Pancreas (tissue), 10 donors: ENCODE data around the gene FAM117A. TPM values are rescaled to one million over a fixed set of nuclear protein-coding genes. Genes with fewer than 3 reads are reported as not detected.
A peak's percentile ranks its signal among the peaks of the same experiment; 100 is the strongest.

ENCODE experiments used
- ATAC-seq, 4 donors: fragments of 200-7000 bp; cut with Tn5 transposase; one replicate each; pipeline versions ENCODE4 v1.8.0 to v1.9.1; 2020; ENCODE audit warnings: mild to moderate bottlenecking in 4 of 4, moderate library complexity in 4 of 4
- DNase-seq, 6 donors: peaks; one replicate each; pipeline ENCODE4 v3.0.0-alpha.2; 2020
- FAIRE-seq: peaks from 2 replicates; lab custom pipeline; 2012; peaks lifted over from hg19 to GRCh38; lab: Jason Lieb, UNC
- H3K27ac ChIP-seq, 4 donors: fragments of 200-600 bp; sonication (generic); 1 replicate in 3 of 4; 2 replicates in 1 of 4; pipeline versions ENCODE4 v1.5.0 to v1.8.0; 2020
- H3K27me3 ChIP-seq, 4 donors: fragments of 200-600 bp; one replicate each; pipeline ENCODE4 v1.8.0; 2021
- H3K36me3 ChIP-seq, 3 donors: fragments of 200-600 bp; sonication (generic) in 1 of 3; one replicate each; pipeline versions ENCODE4 v1.5.0 to v1.8.0; 2020 to 2021
- H3K4me1 ChIP-seq, 3 donors: fragments of 200-600 bp; one replicate each; pipeline ENCODE4 v1.8.0; 2021
- H3K4me3 ChIP-seq, 4 donors: fragments of 200-600 bp; sonication (generic) in 2 of 4; one replicate each; pipeline versions ENCODE4 v1.5.0 to v1.8.0; 2020 to 2021
- H3K9me3 ChIP-seq, 4 donors: fragments of 200-600 bp; one replicate each; pipeline ENCODE4 v1.8.0; 2021
- CTCF ChIP-seq, 4 donors: fragments of 200-600 bp; sonication (generic) in 3 of 4; IDR thresholded peaks; one replicate each; pipeline versions ENCODE4 v1.5.0 to v1.8.0; 2021; ENCODE audit warnings: antibody characterized with exemption in 4 of 4
- WGBS, 2 donors: extraction: QIAGEN DNeasy Blood & Tissue Kit; methylation state at CpG; one replicate each; pipeline ENCODE4 v1.1.7; 2013; 5-methylcytosine and 5-hydroxymethylcytosine counted together
- intact Hi-C, 3 donors: fragments of 100-400 bp; cut with DNase I; formaldehyde crosslinking; loops; one replicate each; pipeline versions ENCODE4 v1.11.1 to v1.14.2; 2022
- polyA plus RNA-seq, 2 donors: library from polyadenylated mRNA; stranded (reverse); fragments of 200-250 nt; gene quantifications; one replicate each; pipeline ENCODE4 v1.2.3, GENCODE V29; 2013
- total RNA-seq, 6 donors: library from RNA; stranded (reverse); fragmentation: NEBNext Ultra II Directional in 4 of 6; extraction: Animal tissue kit (Norgen Biotek cat#: 25700) in 4 of 6; gene quantifications; one replicate each; pipeline versions ENCODE4 v1.2.1 to v1.2.4, GENCODE V29; 2021 to 2023
- donor health status: healthy with polysubstance abuse.
- donor health status: DM: no; HTN: no; CAD: no; lungs with moderate emphysema.
- donor health status: DM: no; HTN: no; CAD: no.
- donor health status: control.
- donor health status: control.
- donor health status: Bipolar disorder and iron deficiency.
- donor health status: DM: yes; HTN: yes; CAD: no.
- donor health status: DM: no; HTN: no; CAD: no.
- donor health status: DM: no; HTN: no; CAD: no.
- donor health status: DM: yes; HTN: yes; CAD: no.

The FAM117A gene
- total and polyA plus RNA-seq, 8 donors: 5.3 to 14.8 (median 8.5) TPM

GRCh38 chr17:49670002-49670401 lies 93.9 kb downstream of the FAM117A start:
- DNase-seq (no peak), FAIRE-seq (no peak), ATAC-seq (peak in 2 of 4 donors; percentile 26 to 64)
- H3K27me3 ChIP-seq: no peaks in the 10 kb centered on the region
- no peak overlapping the region for H3K4me3 ChIP-seq
- H3K9me3 ChIP-seq: no peaks in the 10 kb centered on the region
- 26 to 35% methylated on average over 1 of the region's 1 CpG for WGBS, 2 donors
- H3K27ac ChIP-seq: no peak overlapping the region
- peaks cover 12 to 21% (median 19%) of the 10 kb centered on the region in 3 donors for H3K4me1 ChIP-seq
- H3K36me3 ChIP-seq: no peaks in the 10 kb centered on the region
- intact Hi-C loops: no loop called here
- TF ChIP-seq CTCF (IDR thresholded peaks at IDR 0.05): no peak

- intact Hi-C loops: no loop called here
- no peaks in the 10 kb centered on the region for H3K27me3 ChIP-seq
- 87 to 94% methylated on average over 2 of the region's 2 CpGs for WGBS, 2 donors
- no peak overlapping the region for H3K27ac ChIP-seq
- peaks cover 0 to 21% (median 15%) of the 10 kb centered on the region in 3 donors for H3K4me1 ChIP-seq
- no peak for FAIRE-seq
- no peak overlapping the region for H3K4me3 ChIP-seq
- no peaks in the 10 kb centered on the region for H3K36me3 ChIP-seq
- no peak for ATAC-seq
- no peak for DNase-seq
- no peaks in the 10 kb centered on the region for H3K9me3 ChIP-seq
- TF ChIP-seq CTCF (IDR thresholded peaks at IDR 0.05): no peak
These were observed 96.1 kb downstream of the FAM117A start for GRCh38 chr17:49667854-49668253.

- intact Hi-C loops: no loop called here
- no peak for ATAC-seq
- no peaks in the 10 kb centered on the region for H3K36me3 ChIP-seq
- H3K27me3 ChIP-seq: no peaks in the 10 kb centered on the region
- peaks cover 0 to 7% (median 6%) of the 10 kb centered on the region in 3 donors for H3K4me1 ChIP-seq
- no peak overlapping the region for H3K4me3 ChIP-seq
- no peaks in the 10 kb centered on the region for H3K9me3 ChIP-seq
- H3K27ac ChIP-seq: no peak overlapping the region
- no peak for FAIRE-seq
- no peak for DNase-seq
- 79 to 80% methylated on average over 3 of the region's 3 CpGs for WGBS, 2 donors
- no peak for TF ChIP-seq CTCF (IDR thresholded peaks at IDR 0.05)
These were observed 99.2 kb downstream of the FAM117A start for GRCh38 chr17:49664706-49665211.

Other genes with a start within 250 kb of the FAM117A start
- under 1 TPM; 0.19 to 0.62 (median 0.23) TPM for gene NXPH3, start 188.3 kb downstream of the FAM117A start, total RNA-seq
- gene NXPH3, start 188.3 kb downstream of the FAM117A start, polyA plus RNA-seq: 1 to 10 TPM in 1 of 2 donors, under 1 TPM in 1; 0.42 to 1.1 TPM
- 10 to 100 TPM; 27.6 to 42.3 (median 33.6) TPM for gene SPOP, start 86.0 kb downstream of the FAM117A start, total RNA-seq
- 10 to 100 TPM; 14.2 to 27.6 TPM for gene SPOP, start 86.0 kb downstream of the FAM117A start, polyA plus RNA-seq
- 10 to 100 TPM; 16.5 to 32.4 (median 28.4) TPM for gene SLC35B1, start 56.2 kb downstream of the FAM117A start, total RNA-seq
- gene SLC35B1, start 56.2 kb downstream of the FAM117A start, polyA plus RNA-seq: 10 to 100 TPM; 36.7 to 62.5 TPM
- gene KAT7, start 24.6 kb upstream of the FAM117A start, total RNA-seq: 10 to 100 TPM; 18.9 to 31.5 (median 19.8) TPM
- gene KAT7, start 24.6 kb upstream of the FAM117A start, polyA plus RNA-seq: 10 to 100 TPM in 1 of 2 donors, 1 to 10 TPM in 1; 3.5 to 10.4 TPM
- gene TAC4, start 83.9 kb upstream of the FAM117A start, total RNA-seq: not detected
- not detected for gene TAC4, start 83.9 kb upstream of the FAM117A start, polyA plus RNA-seq
- gene DLX4, start 205.1 kb upstream of the FAM117A start, total RNA-seq: under 1 TPM in 3 of 6 donors, not detected in 3; 0.16 to 0.23 (median 0.20) TPM
- under 1 TPM; 0.26 to 0.30 TPM for gene DLX4, start 205.1 kb upstream of the FAM117A start, polyA plus RNA-seq
- under 1 TPM; 0.09 to 0.53 (median 0.24) TPM for gene DLX3, start 231.1 kb upstream of the FAM117A start, total RNA-seq
- under 1 TPM; 0.33 to 0.42 TPM for gene DLX3, start 231.1 kb upstream of the FAM117A start, polyA plus RNA-seq